Liver (tissue), 9 donors: ENCODE data around the gene CCDC12. TPM values are rescaled to one million over a fixed set of nuclear protein-coding genes. Genes with fewer than 3 reads are reported as not detected.

Experiments
- DNase-seq: peaks from one replicate; pipeline ENCODE4 v3.0.0-alpha.2; 2017; ENCODE audit warnings: low spot score
- H3K27ac ChIP-seq, 2 donors: one replicate each; pipeline ENCODE4 v1.7.0; 2013; ENCODE audit warnings: inconsistent platforms in 2 of 2, low read length in 2 of 2, control low read depth in 1 of 2, low read depth in 1 of 2, mild to moderate bottlenecking in 1 of 2
- H3K27me3 ChIP-seq, 4 donors: one replicate each; pipeline versions ENCODE4 v1.6.1 to v1.7.0; 2013; ENCODE audit warnings: low read length in 3 of 4, inconsistent platforms in 1 of 4, mild to moderate bottlenecking in 1 of 4, moderate library complexity in 1 of 4; ENCODE audit not compliant: control insufficient read depth in 4 of 4, insufficient read depth in 4 of 4
- H3K36me3 ChIP-seq, 4 donors: one replicate each; pipeline versions ENCODE4 v1.6.1 to v1.7.0; 2013; ENCODE audit warnings: low read length in 3 of 4, mild to moderate bottlenecking in 3 of 4, low read depth in 1 of 4, moderate library complexity in 1 of 4; ENCODE audit not compliant: control insufficient read depth in 4 of 4, insufficient read depth in 3 of 4
- H3K4me1 ChIP-seq, 4 donors: one replicate each; pipeline versions ENCODE4 v1.6.1 to v1.7.0; 2013; ENCODE audit warnings: low read length in 3 of 4, mild to moderate bottlenecking in 3 of 4, moderate library complexity in 1 of 4; ENCODE audit not compliant: control insufficient read depth in 4 of 4, insufficient read depth in 4 of 4
- H3K4me3 ChIP-seq, 3 donors: one replicate each; pipeline versions ENCODE4 v1.6.1 to v1.7.0; 2013; ENCODE audit warnings: low read length in 3 of 3, control low read depth in 1 of 3, low read depth in 1 of 3, mild to moderate bottlenecking in 1 of 3
- H3K9ac ChIP-seq, 2 donors: one replicate each; pipeline ENCODE4 v1.7.0; 2013; ENCODE audit warnings: low read length in 2 of 2, mild to moderate bottlenecking in 2 of 2, moderate library complexity in 2 of 2, control low read depth in 1 of 2, low read depth in 1 of 2
- H3K9me3 ChIP-seq, 4 donors: one replicate each; pipeline versions ENCODE4 v1.6.1 to v1.7.0; 2013; ENCODE audit warnings: low read length in 3 of 4; ENCODE audit not compliant: control insufficient read depth in 4 of 4
- FOXA1 ChIP-seq: IDR thresholded peaks from 2 replicates; pipeline ENCODE4 v1.6.1; 2016; ENCODE audit warnings: antibody characterized with exemption
- FOXA2 ChIP-seq: IDR thresholded peaks from 2 replicates; pipeline ENCODE4 v1.6.1; 2016; ENCODE audit warnings: antibody characterized with exemption
- GABPA ChIP-seq, 2 donors: IDR thresholded peaks in 1 of 2; conservative IDR thresholded peaks in 1 of 2; 2 replicates each; pipeline ENCODE4 v1.6.1; 2016; ENCODE audit warnings: antibody characterized with exemption in 2 of 2, mild to moderate bottlenecking in 1 of 2, moderate library complexity in 1 of 2
- HNF4G ChIP-seq: IDR thresholded peaks from 2 replicates; pipeline ENCODE4 v1.6.1; 2016; ENCODE audit warnings: antibody characterized with exemption
- NR2F2 ChIP-seq: IDR thresholded peaks from 2 replicates; pipeline ENCODE4 v1.6.1; 2016; ENCODE audit warnings: antibody characterized with exemption
- RAD21 ChIP-seq, 2 donors: IDR thresholded peaks; 2 replicates each; pipeline ENCODE4 v1.6.1; 2016; ENCODE audit warnings: antibody characterized with exemption in 2 of 2, mild to moderate bottlenecking in 2 of 2
- RXRA ChIP-seq, 2 donors: IDR thresholded peaks; 2 replicates each; pipeline ENCODE4 v1.6.1; 2017 to 2018; ENCODE audit warnings: antibody characterized with exemption in 2 of 2, mild to moderate bottlenecking in 1 of 2
- TAF1 ChIP-seq: conservative IDR thresholded peaks from 2 replicates; pipeline ENCODE4 v1.6.1; 2016; ENCODE audit warnings: antibody characterized with exemption, mild to moderate bottlenecking
- YY1 ChIP-seq: IDR thresholded peaks from 2 replicates; pipeline ENCODE4 v1.6.1; 2016; ENCODE audit warnings: antibody characterized with exemption, mild to moderate bottlenecking
- WGBS: extraction: QIAGEN DNeasy Blood & Tissue Kit; methylation state at CpG from one replicate; pipeline ENCODE4 v1.1.7; 2013; 5-methylcytosine and 5-hydroxymethylcytosine counted together
- polyA plus RNA-seq, 2 donors: library from polyadenylated mRNA; stranded (reverse) in 1 of 2; unstranded in 1 of 2; fragments of 200-250 nt in 1 of 2; fragments of >200 nt in 1 of 2; fragmentation: Nextera tagmentation in 1 of 2; extraction: Ambion mirVana in 1 of 2; gene quantifications; one replicate each; pipeline versions ENCODE4 v1.2.1 to v1.2.3, GENCODE V29; 2013 to 2015
- total RNA-seq, 2 donors: library from RNA; depleted of rRNA; stranded (reverse); fragments of >200 nt; gene quantifications; one replicate each; pipeline ENCODE4 v1.2.3, GENCODE V29; 2014
- TF ChIP-seq, protein P1 (sequence below): IDR thresholded peaks from 2 replicates; pipeline ENCODE4 v1.6.1; 2016; ENCODE audit warnings: antibody characterized with exemption
- TF ChIP-seq, protein P2 (sequence below): IDR thresholded peaks from 2 replicates; pipeline ENCODE4 v1.6.1; 2016; ENCODE audit warnings: antibody characterized with exemption
- TF ChIP-seq, protein P3 (sequence below): IDR thresholded peaks from 2 replicates; pipeline ENCODE4 v1.6.1; 2016; ENCODE audit warnings: antibody characterized with exemption
- TF ChIP-seq, protein P4 (sequence below): fragments of 150-350 bp; IDR thresholded peaks from 2 replicates; pipeline ENCODE4 v1.5.1; 2017; ENCODE audit warnings: improper control_type of control experiment, low read depth, low read length; ENCODE audit not compliant: missing input control
- donor health status: healthy.
- donor health status: healthy.
- donor health status: healthy.
- donor health status: healthy.
- donor health status: healthy.

Gene CCDC12
- total and polyA plus RNA-seq, 4 donors: 8.5 to 35.1 (median 26.6) TPM

DNA sequence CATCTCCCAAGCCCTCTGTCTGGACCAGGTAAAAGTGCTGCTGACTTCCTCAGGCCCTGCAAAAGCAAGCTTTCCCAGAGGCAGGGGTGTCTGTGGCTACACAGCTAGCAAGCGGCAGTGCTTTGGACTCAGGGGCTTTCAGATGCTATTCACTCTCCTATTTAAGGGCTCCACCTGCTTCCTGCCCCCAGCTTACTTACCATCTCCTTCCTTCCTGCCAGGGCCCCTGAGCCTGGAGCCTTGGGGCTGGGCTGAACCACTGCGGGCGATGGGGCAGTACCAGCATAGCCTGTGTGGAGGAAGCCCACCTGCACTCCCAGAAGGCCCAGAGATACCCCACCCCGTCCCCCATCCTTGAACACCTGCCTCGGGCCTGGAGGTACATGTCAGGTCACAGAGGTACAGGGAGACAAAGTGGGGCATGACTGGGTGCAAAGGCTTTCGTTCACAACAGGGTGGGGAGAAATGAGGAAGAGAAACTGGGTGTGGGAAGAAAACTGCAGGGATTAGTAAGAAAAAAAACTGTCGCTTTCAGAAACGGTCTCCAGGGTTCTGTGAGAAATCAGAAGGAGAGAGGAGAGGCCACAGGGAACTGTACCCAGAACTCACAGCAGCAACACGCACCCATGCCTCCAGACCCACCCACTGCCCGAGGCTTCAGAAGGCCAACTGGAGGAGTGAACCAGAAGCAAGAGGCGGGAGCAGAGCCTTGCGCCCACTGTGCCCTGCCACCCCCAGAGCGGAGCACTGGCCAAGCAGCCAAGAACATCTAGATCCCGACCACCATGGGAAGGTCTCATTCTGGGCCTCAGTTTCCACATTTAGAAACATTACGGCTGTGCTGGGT is 49.5 kb downstream of the CCDC12 start:
- no peaks in the 10 kb centered on the region for H3K9me3 ChIP-seq
- 77% methylated on average over 15 of the region's 15 CpGs for WGBS
- H3K27ac ChIP-seq: peak overlapping the region in 1 of 2 donors; percentile 6
- TF ChIP-seq, protein P1, sequence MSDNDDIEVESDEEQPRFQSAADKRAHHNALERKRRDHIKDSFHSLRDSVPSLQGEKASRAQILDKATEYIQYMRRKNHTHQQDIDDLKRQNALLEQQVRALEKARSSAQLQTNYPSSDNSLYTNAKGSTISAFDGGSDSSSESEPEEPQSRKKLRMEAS: no peak
- TF ChIP-seq, protein P2, sequence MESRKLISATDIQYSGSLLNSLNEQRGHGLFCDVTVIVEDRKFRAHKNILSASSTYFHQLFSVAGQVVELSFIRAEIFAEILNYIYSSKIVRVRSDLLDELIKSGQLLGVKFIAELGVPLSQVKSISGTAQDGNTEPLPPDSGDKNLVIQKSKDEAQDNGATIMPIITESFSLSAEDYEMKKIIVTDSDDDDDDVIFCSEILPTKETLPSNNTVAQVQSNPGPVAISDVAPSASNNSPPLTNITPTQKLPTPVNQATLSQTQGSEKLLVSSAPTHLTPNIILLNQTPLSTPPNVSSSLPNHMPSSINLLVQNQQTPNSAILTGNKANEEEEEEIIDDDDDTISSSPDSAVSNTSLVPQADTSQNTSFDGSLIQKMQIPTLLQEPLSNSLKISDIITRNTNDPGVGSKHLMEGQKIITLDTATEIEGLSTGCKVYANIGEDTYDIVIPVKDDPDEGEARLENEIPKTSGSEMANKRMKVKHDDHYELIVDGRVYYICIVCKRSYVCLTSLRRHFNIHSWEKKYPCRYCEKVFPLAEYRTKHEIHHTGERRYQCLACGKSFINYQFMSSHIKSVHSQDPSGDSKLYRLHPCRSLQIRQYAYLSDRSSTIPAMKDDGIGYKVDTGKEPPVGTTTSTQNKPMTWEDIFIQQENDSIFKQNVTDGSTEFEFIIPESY: no peak
- peak in 1 of 2 donors; percentile 3 for TF ChIP-seq RAD21 (IDR thresholded peaks at IDR 0.05)
- no peaks in the 10 kb centered on the region for H3K27me3 ChIP-seq
- H3K9ac ChIP-seq: no peak overlapping the region
- no peak for DNase-seq
- H3K36me3 ChIP-seq: peaks cover 12 to 30% (median 21%) of the 10 kb centered on the region in 4 donors
- no peak overlapping the region for H3K4me3 ChIP-seq
- peaks cover 15 to 38% (median 27%) of the 10 kb centered on the region in 4 donors for H3K4me1 ChIP-seq

DNA sequence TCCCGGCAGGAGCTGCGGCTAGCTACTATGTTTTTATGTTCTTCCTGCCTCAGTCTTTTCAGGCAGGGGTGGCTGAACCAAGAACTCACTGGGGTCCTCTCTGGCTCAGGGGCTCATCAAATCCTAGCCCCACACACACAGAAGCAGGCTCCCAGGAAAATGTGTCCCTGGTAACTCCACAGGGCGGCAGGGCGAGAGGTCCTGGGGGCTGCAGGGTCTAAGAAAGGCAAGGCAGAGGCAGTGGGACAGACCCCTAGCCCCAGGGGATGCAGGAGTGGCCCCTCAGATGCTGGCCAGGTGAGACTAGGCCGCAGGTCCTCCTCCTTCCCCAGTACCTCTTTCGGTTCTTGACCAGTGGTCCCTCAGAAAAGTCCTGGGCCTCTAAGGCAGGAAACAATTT is 50.1 kb downstream of the CCDC12 start:
- no peak overlapping the region for H3K27ac ChIP-seq
- peaks cover 18 to 36% (median 26%) of the 10 kb centered on the region in 4 donors for H3K36me3 ChIP-seq
- no peak for DNase-seq
- no peak overlapping the region for H3K9ac ChIP-seq
- H3K4me3 ChIP-seq: no peak overlapping the region
- H3K4me1 ChIP-seq: peaks cover 14 to 31% (median 21%) of the 10 kb centered on the region in 4 donors
- no peaks in the 10 kb centered on the region for H3K27me3 ChIP-seq
- 96% methylated on average over 6 of the region's 6 CpGs for WGBS
- no peaks in the 10 kb centered on the region for H3K9me3 ChIP-seq
- no peak for TF ChIP-seq YY1
- no peak for TF ChIP-seq GABPA (IDR thresholded peaks at IDR 0.05 in 1 of 2, conservative IDR thresholded peaks at IDR 0.05 in 1 of 2)
- TF ChIP-seq TAF1: no peak
- TF ChIP-seq, protein P2: no peak
- no peak for TF ChIP-seq FOXA2
- TF ChIP-seq RXRA (IDR thresholded peaks at IDR 0.05): no peak
- TF ChIP-seq RAD21 (IDR thresholded peaks at IDR 0.05): no peak
- TF ChIP-seq HNF4G: no peak
- TF ChIP-seq NR2F2: no peak
- no peak for TF ChIP-seq FOXA1
- TF ChIP-seq, protein P1: no peak
- TF ChIP-seq, protein P3, sequence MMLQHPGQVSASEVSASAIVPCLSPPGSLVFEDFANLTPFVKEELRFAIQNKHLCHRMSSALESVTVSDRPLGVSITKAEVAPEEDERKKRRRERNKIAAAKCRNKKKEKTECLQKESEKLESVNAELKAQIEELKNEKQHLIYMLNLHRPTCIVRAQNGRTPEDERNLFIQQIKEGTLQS: no peak
- TF ChIP-seq, protein P4, sequence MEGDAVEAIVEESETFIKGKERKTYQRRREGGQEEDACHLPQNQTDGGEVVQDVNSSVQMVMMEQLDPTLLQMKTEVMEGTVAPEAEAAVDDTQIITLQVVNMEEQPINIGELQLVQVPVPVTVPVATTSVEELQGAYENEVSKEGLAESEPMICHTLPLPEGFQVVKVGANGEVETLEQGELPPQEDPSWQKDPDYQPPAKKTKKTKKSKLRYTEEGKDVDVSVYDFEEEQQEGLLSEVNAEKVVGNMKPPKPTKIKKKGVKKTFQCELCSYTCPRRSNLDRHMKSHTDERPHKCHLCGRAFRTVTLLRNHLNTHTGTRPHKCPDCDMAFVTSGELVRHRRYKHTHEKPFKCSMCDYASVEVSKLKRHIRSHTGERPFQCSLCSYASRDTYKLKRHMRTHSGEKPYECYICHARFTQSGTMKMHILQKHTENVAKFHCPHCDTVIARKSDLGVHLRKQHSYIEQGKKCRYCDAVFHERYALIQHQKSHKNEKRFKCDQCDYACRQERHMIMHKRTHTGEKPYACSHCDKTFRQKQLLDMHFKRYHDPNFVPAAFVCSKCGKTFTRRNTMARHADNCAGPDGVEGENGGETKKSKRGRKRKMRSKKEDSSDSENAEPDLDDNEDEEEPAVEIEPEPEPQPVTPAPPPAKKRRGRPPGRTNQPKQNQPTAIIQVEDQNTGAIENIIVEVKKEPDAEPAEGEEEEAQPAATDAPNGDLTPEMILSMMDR: no peak
